Endometrium (tissue), 2 donors: ENCODE data around the gene STON1.

ENCODE experiments used
- FAIRE-seq: peaks from 2 replicates; lab custom pipeline; 2012; peaks lifted over from hg19 to GRCh38; lab: Jason Lieb, UNC
- donor health status: control.
- donor health status: control.

Gene STON1

DNA sequence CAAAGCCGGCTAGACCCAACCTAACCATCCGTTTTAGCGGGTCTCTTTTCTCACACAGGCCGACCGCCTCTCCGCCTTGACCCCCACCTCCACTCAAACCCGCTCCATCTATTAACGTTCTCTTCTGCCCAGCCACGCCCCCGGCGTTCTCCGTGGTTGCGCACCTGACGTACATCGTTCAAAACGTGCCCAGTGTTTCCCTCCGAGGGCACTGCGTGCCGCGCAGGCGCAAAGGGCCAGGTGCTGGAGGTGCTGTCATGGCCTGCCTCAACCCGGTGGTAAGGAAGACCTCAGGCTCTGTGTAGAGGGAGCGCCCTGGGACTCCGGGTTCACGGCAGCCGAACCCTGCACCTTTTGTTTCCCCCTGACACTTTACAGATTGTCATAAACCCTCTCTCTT lies 87.7 kb downstream of the STON1 start, which contains the start of gene GTF2A1L:
TSS of gene GTF2A1L (plus strand) at position 239 of the 400 bp plus-strand sequence. CDS start at position 258, 19 bp downstream.
- no peak for FAIRE-seq

GRCh38 chr2:48619526-48619925 lies 89.6 kb downstream of the STON1 start:
- FAIRE-seq = no peak

GRCh38 chr2:48620604-48621003 lies 90.7 kb downstream of the STON1 start:
- no peak for FAIRE-seq

- FAIRE-seq = peak; percentile 23
Measured at GRCh38 chr2:48622691-48623090, 92.7 kb downstream of the STON1 start.

GRCh38 chr2:48624696-48625095 lies 94.7 kb downstream of the STON1 start:
- no peak for FAIRE-seq

DNA sequence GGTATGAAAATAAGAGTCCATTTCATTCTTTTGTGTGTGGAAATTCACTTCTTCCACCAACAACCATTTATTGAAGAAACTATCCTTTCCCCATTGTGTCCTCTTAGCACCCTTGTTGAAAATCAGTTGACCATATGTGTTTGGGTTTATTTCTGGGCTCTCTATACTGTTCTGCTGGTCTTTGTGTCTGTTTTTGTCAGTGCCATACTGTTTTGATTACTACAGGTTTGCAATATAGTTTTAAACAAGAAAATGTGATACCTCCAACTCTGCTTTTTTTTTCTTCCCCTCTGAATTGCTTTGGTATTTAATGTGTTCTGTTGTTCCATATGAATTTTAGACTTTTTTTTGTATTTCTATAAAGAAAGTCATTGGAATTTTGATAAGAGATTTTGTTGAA lies 96.1 kb downstream of the STON1 start:
- FAIRE-seq = no peak

DNA sequence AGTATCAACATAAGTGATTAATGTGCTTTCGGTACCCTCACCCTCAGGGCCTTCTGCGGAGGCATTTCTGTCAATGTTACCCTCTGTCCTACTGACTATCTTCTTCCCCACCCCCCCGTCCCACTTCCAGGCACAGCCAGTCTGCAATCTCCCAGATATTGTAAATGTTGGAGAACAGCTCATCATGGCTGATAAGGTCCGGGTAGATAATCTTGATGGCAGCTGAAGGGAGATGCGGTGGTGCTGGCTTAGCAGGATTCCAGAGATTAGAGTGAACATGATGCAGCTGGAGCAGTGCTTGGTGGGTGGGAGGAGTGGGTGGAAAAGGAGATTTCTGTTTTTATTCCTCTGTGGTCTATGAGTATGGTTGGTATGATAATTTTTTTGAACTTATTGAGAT lies 103.2 kb downstream of the STON1 start:
- FAIRE-seq = no peak

DNA sequence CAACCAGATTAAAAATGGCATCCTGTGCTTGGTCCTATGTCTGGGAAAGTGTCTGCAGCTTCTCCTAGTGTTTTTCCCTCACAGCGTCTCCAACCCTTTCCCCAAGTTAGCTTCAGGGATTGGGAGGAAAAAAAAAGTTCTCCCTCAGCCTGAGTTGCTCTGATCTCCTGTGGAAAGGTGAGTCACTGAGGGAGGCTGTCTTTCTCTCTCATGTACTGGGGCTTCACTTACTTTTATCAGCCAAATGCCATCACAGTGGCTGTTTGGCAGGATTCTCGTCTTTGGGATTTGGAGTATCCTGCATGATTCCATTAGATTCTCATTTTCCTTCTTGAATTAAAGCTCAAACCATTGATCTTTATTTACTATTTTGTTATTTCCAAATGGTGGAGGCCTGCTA lies 105.8 kb downstream of the STON1 start:
- no peak for FAIRE-seq

GRCh38 chr2:48638261-48638660 lies 108.3 kb downstream of the STON1 start:
- FAIRE-seq = no peak
